NCI-H748 treated with DMSO at 0.1 percent for 48 hours (cell line): ENCODE measurements around the gene HSF4.

Source experiments
- DNase-seq: peaks from one replicate; lab custom pipeline; 2025; lab: John Stamatoyannopoulos, UW

The HSF4 gene

GRCh38 chr16:67201411-67202345 is 37.1 kb downstream of the HSF4 start:
- DNase-seq = no peak

GRCh38 chr16:67202426-67202825 is 37.9 kb downstream of the HSF4 start:
- DNase-seq = no peak

- no peak for DNase-seq
Observed at GRCh38 chr16:67202956-67203493, 38.5 kb downstream of the HSF4 start.

GRCh38 chr16:67204076-67204475 is 39.5 kb downstream of the HSF4 start:
- no peak for DNase-seq

- DNase-seq = no peak
Observed at GRCh38 chr16:67206129-67206837, 41.7 kb downstream of the HSF4 start.

GRCh38 chr16:67206838-67207248 is 42.3 kb downstream of the HSF4 start:
- DNase-seq = no peak

- DNase-seq = no peak
Observed at GRCh38 chr16:67207249-67208091, 42.9 kb downstream of the HSF4 start.

- no peak for DNase-seq
Observed at GRCh38 chr16:67208154-67208896, 43.8 kb downstream of the HSF4 start.

GRCh38 chr16:67209565-67209964 is 45.0 kb downstream of the HSF4 start:
- no peak for DNase-seq

GRCh38 chr16:67210069-67210937 is 45.8 kb downstream of the HSF4 start:
- DNase-seq = no peak

- DNase-seq = no peak
Observed at GRCh38 chr16:67211674-67212073, 47.1 kb downstream of the HSF4 start.

- no peak for DNase-seq
Observed at GRCh38 chr16:67212766-67213165, 48.2 kb downstream of the HSF4 start.

- no peak for DNase-seq
Observed at GRCh38 chr16:67213197-67214019, 48.9 kb downstream of the HSF4 start.

- DNase-seq = no peak
Observed at GRCh38 chr16:67215706-67216105, 51.2 kb downstream of the HSF4 start.

GRCh38 chr16:67216612-67217490 is 52.3 kb downstream of the HSF4 start:
- no peak for DNase-seq
